SK-N-SH (cell line): ENCODE data around the gene SPACA1. TPM values are rescaled to one million over a fixed set of nuclear protein-coding genes. Genes with fewer than 3 reads are reported as not detected.

Experiments
- CTCF ChIA-PET: fragments of 300-600, 350-600 bp; formaldehyde crosslinking; extraction: SDS; loops from one replicate; lab custom pipeline; 2021; lab: Yijun Ruan, JAX
- POLR2A ChIA-PET: fragments of 350-600 bp; sonication (Branson Sonifier 250); formaldehyde crosslinking; extraction: SDS; loops from one replicate; lab custom pipeline; 2020; ENCODE audit warnings: antibody characterized with exemption, inconsistent platforms; lab: Yijun Ruan, JAX
- DNase-seq: peaks from one replicate; pipeline ENCODE4 v3.0.0; 2012
- H2AFZ ChIP-seq: fragments of 200-600 bp; sonication (generic); 2 replicates; pipeline ENCODE4 v1.8.1; 2016; ENCODE audit warnings: antibody characterized with exemption, mild to moderate bottlenecking, low read depth
- H3F3A ChIP-seq: fragments of 200-600 bp; sonication (generic); replicated peaks from 2 replicates; pipeline ENCODE3; 2016; ENCODE audit warnings: antibody characterized with exemption, mild to moderate bottlenecking; ENCODE audit not compliant: insufficient read depth
- H3K27ac ChIP-seq, 2 experiments: fragments of 200-500 bp in 1 of 2; fragments of 200-600 bp in 1 of 2; sonication (Bioruptor generic) in 1 of 2; sonication (generic), shearing (Covaris generic) in 1 of 2; 2 replicates each; pipeline versions ENCODE4 v1.5.1 to v1.6.1; 2014 to 2016; ENCODE audit warnings: low read depth in 2 of 2, inconsistent platforms in 1 of 2, low read length in 1 of 2, mild to moderate bottlenecking in 1 of 2, mixed read lengths in 1 of 2
- H3K27me3 ChIP-seq: fragments of 200-600 bp; sonication (generic), shearing (Covaris generic); 2 replicates; pipeline ENCODE4 v1.6.1; 2016; ENCODE audit warnings: mixed run types; ENCODE audit not compliant: insufficient read depth
- H3K36me3 ChIP-seq, 2 experiments: fragments of 200-500 bp in 1 of 2; fragments of 200-600 bp in 1 of 2; sonication (Bioruptor generic) in 1 of 2; sonication (generic) in 1 of 2; replicated peaks in 1 of 2; 2 replicates each; pipeline versions ENCODE3 to v1.5.1; 2014 to 2016; ENCODE audit warnings: low read length in 1 of 2, mild to moderate bottlenecking in 1 of 2; ENCODE audit not compliant: insufficient read depth in 2 of 2, control insufficient read depth in 1 of 2
- H3K4me1 ChIP-seq, 2 experiments: fragments of 200-500 bp in 1 of 2; fragments of 200-600 bp in 1 of 2; sonication (Bioruptor generic) in 1 of 2; sonication (generic), shearing (Covaris generic) in 1 of 2; 2 replicates each; pipeline versions ENCODE4 v1.5.1 to v1.6.1; 2014 to 2016; ENCODE audit warnings: low read depth in 1 of 2, low read length in 1 of 2, mixed run types in 1 of 2; ENCODE audit not compliant: insufficient read depth in 2 of 2, control insufficient read depth in 1 of 2
- H3K4me2 ChIP-seq: fragments of 200-600 bp; sonication (generic), shearing (Covaris generic); 2 replicates; pipeline ENCODE4 v1.6.1; 2017; ENCODE audit warnings: mixed run types
- H3K4me3 ChIP-seq, 2 experiments: fragments of 200-500 bp in 1 of 2; fragments of 200-600 bp in 1 of 2; sonication (Bioruptor generic) in 1 of 2; sonication (generic), shearing (Covaris generic) in 1 of 2; 2 replicates each; pipeline versions ENCODE4 v1.5.1 to v1.8.1; 2014 to 2016; ENCODE audit warnings: low read depth in 2 of 2, inconsistent platforms in 1 of 2, low read length in 1 of 2, mild to moderate bottlenecking in 1 of 2, mixed read lengths in 1 of 2, moderate library complexity in 1 of 2
- H3K79me2 ChIP-seq: fragments of 200-600 bp; sonication (generic); 2 replicates; pipeline ENCODE4 v1.8.1; 2017; ENCODE audit warnings: mild to moderate bottlenecking; ENCODE audit not compliant: insufficient read depth
- H3K9ac ChIP-seq: fragments of 200-600 bp; sonication (generic); 2 replicates; pipeline ENCODE4 v1.6.1; 2017; ENCODE audit warnings: mixed run types
- H3K9me2 ChIP-seq: fragments of 200-600 bp; sonication (generic); 2 replicates; pipeline ENCODE4 v1.6.1; 2017; ENCODE audit warnings: mixed run types
- H3K9me3 ChIP-seq: fragments of 200-600 bp; sonication (generic); 2 replicates; pipeline ENCODE4 v1.6.1; 2017; ENCODE audit warnings: mixed run types, mild to moderate bottlenecking, moderate library complexity
- H4K20me1 ChIP-seq: fragments of 200-600 bp; sonication (generic); 2 replicates; pipeline ENCODE4 v1.6.1; 2017; ENCODE audit warnings: mild to moderate bottlenecking, mixed run types; ENCODE audit not compliant: insufficient read depth
- CHD2 ChIP-seq: fragments of 150-350 bp; IDR thresholded peaks from 2 replicates; pipeline ENCODE4 v1.6.1; 2018; ENCODE audit warnings: low read length; ENCODE audit not compliant: partially characterized antibody
- ELF1 ChIP-seq: IDR thresholded peaks from 2 replicates; pipeline ENCODE4 v1.4.0; 2012
- EP300 ChIP-seq, 2 experiments: IDR thresholded peaks; 2 replicates each; pipeline versions ENCODE4 v1.4.0 to v1.6.1; 2012; ENCODE audit warnings: borderline replicate concordance in 1 of 2, low read depth in 1 of 2, low read length in 1 of 2
- FOSL2 ChIP-seq: IDR thresholded peaks from 2 replicates; pipeline ENCODE4 v1.4.0; 2012; ENCODE audit warnings: low read depth, mild to moderate bottlenecking, moderate library complexity, borderline replicate concordance
- FOXM1 ChIP-seq: IDR thresholded peaks from 2 replicates; pipeline ENCODE4 v1.4.0; 2012; ENCODE audit warnings: low read depth, mild to moderate bottlenecking
- GATA2 ChIP-seq: sonication (generic); formaldehyde crosslinking; IDR thresholded peaks from 2 replicates; pipeline ENCODE4 v1.5.0; 2020; ENCODE audit warnings: mild to moderate bottlenecking, missing genetic modification reagents
- IRF3 ChIP-seq: fragments of 150-350 bp; IDR thresholded peaks from 2 replicates; pipeline ENCODE4 v1.6.1; 2016; ENCODE audit warnings: mild to moderate bottlenecking, low read depth, low read length
- JUND ChIP-seq: IDR thresholded peaks from 2 replicates; pipeline ENCODE4 v1.4.0; 2012
- MAX ChIP-seq: IDR thresholded peaks from 2 replicates; pipeline ENCODE4 v1.4.0; 2012; ENCODE audit warnings: low read depth
- MXI1 ChIP-seq: IDR thresholded peaks from 2 replicates; pipeline ENCODE4 v1.6.1; 2012; ENCODE audit warnings: mild to moderate bottlenecking, low read depth, low read length, improper control_type of control experiment
- NFIC ChIP-seq: IDR thresholded peaks from 2 replicates; pipeline ENCODE4 v1.4.0; 2012; ENCODE audit warnings: borderline replicate concordance
- POLR2AphosphoS5 ChIP-seq: IDR thresholded peaks from 2 replicates; pipeline ENCODE4 v1.6.1; 2012; ENCODE audit warnings: low read depth, low read length
- RAD21 ChIP-seq: IDR thresholded peaks from 2 replicates; pipeline ENCODE4 v1.6.1; 2012; ENCODE audit warnings: mild to moderate bottlenecking, low read length
- RCOR1 ChIP-seq: fragments of 150-350 bp; IDR thresholded peaks from 2 replicates; pipeline ENCODE4 v1.6.1; 2017; ENCODE audit warnings: antibody characterized with exemption, low read length
- RFX5 ChIP-seq: IDR thresholded peaks from 2 replicates; pipeline ENCODE4 v1.6.1; 2012; ENCODE audit warnings: mild to moderate bottlenecking, improper control_type of control experiment, low read length
- SMC3 ChIP-seq: IDR thresholded peaks from 2 replicates; pipeline ENCODE4 v1.6.1; 2012; ENCODE audit warnings: low read depth, low read length, improper control_type of control experiment
- TCF12 ChIP-seq: IDR thresholded peaks from 2 replicates; pipeline ENCODE4 v1.4.0; 2012
- USF1 ChIP-seq: IDR thresholded peaks from 2 replicates; pipeline ENCODE4 v1.4.0; 2012; ENCODE audit warnings: low read depth, borderline replicate concordance
- USF2 ChIP-seq: fragments of 150-350 bp; IDR thresholded peaks from 2 replicates; pipeline ENCODE4 v1.6.1; 2017; ENCODE audit warnings: antibody characterized with exemption, low read length, low read depth, borderline replicate concordance
- YY1 ChIP-seq: IDR thresholded peaks from 2 replicates; pipeline ENCODE4 v1.4.0; 2012; ENCODE audit warnings: low read depth, mild to moderate bottlenecking
- polyA plus RNA-seq, 3 experiments: library from polyadenylated mRNA; depleted of rRNA; stranded (reverse); fragments of >200 nt; gene quantifications; 2 replicates each; pipeline ENCODE4 v1.2.3, GENCODE V29; 2012
- TF ChIP-seq, protein P1 (sequence below): IDR thresholded peaks from 2 replicates; pipeline ENCODE4 v1.4.0; 2012; ENCODE audit warnings: low read depth, borderline replicate concordance
- TF ChIP-seq, protein P2 (sequence below): fragments of 200-600 bp; sonication (generic); IDR thresholded peaks from 2 replicates; pipeline ENCODE4 v1.6.1; 2017; ENCODE audit warnings: antibody characterized with exemption, mild to moderate bottlenecking, moderate library complexity

The SPACA1 gene
- polyA plus RNA-seq, 1 of the 3 experiments (the other 2 are of a cell fraction) = not detected

DNA sequence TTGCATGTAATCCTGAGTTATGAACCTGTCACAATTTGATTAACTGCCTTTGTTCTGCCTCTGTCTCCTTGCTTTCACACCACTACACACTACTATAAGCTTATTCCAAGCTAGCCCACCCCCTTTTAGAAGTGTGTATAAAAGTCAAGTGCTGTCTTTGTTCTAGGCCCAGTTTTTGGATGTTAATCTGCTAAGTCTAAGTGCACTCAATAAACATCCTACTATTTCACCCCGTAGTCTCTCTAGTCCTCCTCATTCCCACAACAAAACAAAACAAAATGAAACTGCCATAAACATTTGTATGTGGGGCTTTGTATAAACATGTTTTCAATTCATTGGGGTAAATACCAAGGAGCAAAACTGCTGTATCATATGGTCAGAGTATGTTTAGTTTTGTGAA, 16.1 kb upstream of the SPACA1 start (continued):
- TF ChIP-seq CHD2 (no peak), NFIC (no peak), USF2 (no peak), TCF12 (no peak), FOXM1 (no peak), JUND (no peak), ELF1 (no peak)

- Histone ChIP-seq H3K36me3 (no peaks in the 10 kb centered on the region), H3K9me3 (no peaks in the 10 kb centered on the region), H4K20me1 (no peaks in the 10 kb centered on the region), H3K27ac (no peak overlapping the region), H2AFZ (no peak overlapping the region), H3K79me2 (no peaks in the 10 kb centered on the region), H3K9me2 (no peaks in the 10 kb centered on the region), H3K4me2 (no peak overlapping the region), H3K4me1 (no peaks in the 10 kb centered on the region), H3K27me3 (no peaks in the 10 kb centered on the region), H3K9ac (no peak overlapping the region), H3F3A (no peaks in the 10 kb centered on the region), H3K4me3 (no peak overlapping the region)
- TF ChIP-seq MXI1 = no peak
- no peak for TF ChIP-seq RFX5
- no peak for TF ChIP-seq IRF3
- TF ChIP-seq RCOR1 = no peak
- TF ChIP-seq EP300 (IDR thresholded peaks at IDR 0.05; ENCODE audit: borderline replicate concordance in 1 of 2, low read depth in 1 of 2, low read length in 1 of 2) = no peak
- TF ChIP-seq, protein P1, sequence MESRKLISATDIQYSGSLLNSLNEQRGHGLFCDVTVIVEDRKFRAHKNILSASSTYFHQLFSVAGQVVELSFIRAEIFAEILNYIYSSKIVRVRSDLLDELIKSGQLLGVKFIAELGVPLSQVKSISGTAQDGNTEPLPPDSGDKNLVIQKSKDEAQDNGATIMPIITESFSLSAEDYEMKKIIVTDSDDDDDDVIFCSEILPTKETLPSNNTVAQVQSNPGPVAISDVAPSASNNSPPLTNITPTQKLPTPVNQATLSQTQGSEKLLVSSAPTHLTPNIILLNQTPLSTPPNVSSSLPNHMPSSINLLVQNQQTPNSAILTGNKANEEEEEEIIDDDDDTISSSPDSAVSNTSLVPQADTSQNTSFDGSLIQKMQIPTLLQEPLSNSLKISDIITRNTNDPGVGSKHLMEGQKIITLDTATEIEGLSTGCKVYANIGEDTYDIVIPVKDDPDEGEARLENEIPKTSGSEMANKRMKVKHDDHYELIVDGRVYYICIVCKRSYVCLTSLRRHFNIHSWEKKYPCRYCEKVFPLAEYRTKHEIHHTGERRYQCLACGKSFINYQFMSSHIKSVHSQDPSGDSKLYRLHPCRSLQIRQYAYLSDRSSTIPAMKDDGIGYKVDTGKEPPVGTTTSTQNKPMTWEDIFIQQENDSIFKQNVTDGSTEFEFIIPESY = no peak
- no peak for TF ChIP-seq FOSL2
- no peak for TF ChIP-seq GATA2 (CRISPR knock-in tag)
- no peak for TF ChIP-seq JUND
- no peak for TF ChIP-seq YY1
- TF ChIP-seq RAD21 = no peak
- TF ChIP-seq NFIC = no peak
- TF ChIP-seq TCF12 = no peak
- TF ChIP-seq, protein P2, sequence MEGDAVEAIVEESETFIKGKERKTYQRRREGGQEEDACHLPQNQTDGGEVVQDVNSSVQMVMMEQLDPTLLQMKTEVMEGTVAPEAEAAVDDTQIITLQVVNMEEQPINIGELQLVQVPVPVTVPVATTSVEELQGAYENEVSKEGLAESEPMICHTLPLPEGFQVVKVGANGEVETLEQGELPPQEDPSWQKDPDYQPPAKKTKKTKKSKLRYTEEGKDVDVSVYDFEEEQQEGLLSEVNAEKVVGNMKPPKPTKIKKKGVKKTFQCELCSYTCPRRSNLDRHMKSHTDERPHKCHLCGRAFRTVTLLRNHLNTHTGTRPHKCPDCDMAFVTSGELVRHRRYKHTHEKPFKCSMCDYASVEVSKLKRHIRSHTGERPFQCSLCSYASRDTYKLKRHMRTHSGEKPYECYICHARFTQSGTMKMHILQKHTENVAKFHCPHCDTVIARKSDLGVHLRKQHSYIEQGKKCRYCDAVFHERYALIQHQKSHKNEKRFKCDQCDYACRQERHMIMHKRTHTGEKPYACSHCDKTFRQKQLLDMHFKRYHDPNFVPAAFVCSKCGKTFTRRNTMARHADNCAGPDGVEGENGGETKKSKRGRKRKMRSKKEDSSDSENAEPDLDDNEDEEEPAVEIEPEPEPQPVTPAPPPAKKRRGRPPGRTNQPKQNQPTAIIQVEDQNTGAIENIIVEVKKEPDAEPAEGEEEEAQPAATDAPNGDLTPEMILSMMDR = no peak
- no peak for TF ChIP-seq FOXM1
- TF ChIP-seq POLR2AphosphoS5 = no peak
- no peak for TF ChIP-seq SMC3
- no peak for TF ChIP-seq USF2
- TF ChIP-seq USF1 = no peak
- TF ChIP-seq MAX = no peak
- POLR2A ChIA-PET = no interaction called here
- CTCF ChIA-PET = no interaction called here
- DNase-seq = no peak
These were observed 3.1 kb upstream of the SPACA1 start for GRCh38 chr6:88044530-88044929.
